Measurements from ENCODE around the gene CBX5.

The CBX5 gene

DNA sequence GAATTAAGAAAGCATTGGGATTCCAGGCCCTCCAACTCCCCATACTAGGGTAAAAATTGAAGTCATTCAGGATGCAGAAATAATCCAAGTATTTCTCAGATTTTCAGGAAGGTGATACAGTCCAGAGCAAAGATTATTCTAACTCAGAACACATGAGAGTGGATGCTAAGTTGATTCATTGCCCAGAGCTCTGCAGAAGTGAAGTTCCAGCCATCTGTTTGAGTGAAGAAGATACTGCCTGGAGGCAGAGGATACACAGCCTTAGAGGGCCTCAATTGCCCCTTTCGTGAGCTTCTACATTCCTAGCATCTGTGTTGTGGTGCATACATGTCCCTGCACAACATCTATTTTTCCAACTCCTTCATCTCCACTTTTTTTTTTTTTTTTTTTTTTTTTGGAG, 54.3 kb downstream of the CBX5 start:
- DNase-seq (ENCODE audit: low spot score): no peak

DNA sequence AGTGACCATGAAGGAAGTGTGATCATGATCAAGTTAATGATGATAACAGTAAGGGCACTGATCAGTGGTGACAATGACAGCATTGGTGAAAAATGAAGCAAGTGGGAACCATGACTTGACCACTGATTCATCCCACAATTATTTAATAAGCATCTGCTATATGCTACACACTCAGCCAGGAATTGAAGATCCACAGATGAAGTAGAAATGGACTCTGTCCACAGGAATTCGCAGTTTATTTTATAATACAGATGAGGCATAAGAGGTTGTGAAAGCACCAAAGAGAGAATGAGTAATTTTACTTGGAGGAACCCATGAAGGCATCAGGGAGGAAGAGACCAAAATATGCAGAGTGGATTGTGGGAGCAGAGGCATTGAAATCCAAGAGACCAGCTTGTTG, 57.3 kb downstream of the CBX5 start:
- DNase-seq (ENCODE audit: low spot score): peak; percentile 97

DNA sequence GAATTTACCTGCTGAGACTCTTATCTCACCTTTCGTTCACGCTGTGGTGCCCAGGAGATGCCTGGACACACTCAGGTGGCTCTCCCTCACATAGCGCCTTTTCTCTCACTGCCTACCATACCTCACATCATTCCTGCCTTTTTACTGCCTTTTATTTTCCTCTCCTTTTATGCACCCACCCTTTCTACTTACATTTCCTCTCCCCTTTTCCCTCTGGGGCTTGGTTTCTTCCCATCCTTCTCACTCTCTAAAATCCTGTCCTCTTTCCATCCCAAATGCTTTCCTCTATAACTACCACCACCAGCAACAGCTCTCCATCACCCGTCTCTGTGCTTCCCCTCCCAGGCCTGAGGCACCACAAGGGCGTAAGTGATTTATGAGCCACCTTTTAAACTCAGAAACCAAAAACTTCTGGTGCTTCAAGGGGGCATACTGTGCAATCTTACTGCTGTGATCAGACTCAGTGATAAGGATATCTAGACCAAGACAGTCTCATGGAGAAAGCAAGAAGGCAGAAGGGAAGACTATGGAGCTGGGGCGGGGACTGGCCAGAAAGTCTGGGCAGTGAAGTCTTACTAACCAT, 58.4 kb downstream of the CBX5 start:
- DNase-seq (ENCODE audit: low spot score): no peak

DNA sequence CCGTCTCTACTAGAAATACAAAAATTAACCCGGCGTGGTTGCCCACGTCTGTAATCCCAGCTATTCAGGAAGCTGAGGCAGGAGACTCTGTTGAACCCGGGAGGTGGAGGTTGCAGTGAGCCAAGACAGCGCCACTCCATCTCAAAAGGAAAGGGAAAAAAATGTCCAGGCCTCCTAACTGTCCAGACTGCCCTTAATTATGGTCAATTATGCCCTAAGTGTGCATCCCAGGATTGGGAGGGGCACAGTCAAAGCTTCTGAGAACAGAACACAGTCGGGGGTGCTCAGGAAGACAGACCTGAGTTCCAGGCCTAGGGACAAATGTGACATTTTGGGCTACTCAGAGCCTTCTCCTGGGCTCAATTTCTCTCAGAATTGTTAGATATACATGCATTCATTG, 59.4 kb downstream of the CBX5 start:
- no peak for DNase-seq (ENCODE audit: low spot score)

DNA sequence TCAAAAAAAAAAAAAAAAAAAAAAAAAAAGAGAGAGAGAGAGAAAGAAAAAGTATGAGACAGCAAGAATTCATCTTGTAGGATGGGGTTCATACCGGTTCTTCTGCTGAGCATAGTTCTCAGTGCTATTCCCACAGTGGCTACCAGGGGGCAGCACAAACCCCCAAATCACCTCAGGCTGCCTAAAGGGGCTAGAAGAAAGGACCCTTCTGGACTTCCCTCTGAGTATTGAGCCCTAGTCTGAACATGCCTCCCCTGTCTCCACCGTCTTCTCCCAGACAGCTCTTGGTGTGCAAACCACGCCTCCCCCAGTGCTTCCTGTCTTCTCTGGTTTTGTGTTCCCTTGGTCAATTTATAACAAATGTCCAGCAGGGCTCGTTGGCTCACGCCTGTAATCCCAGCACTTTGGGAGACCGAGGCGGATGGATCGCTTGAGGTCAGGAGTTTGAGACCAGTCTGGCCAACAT, 59.8 kb downstream of the CBX5 start:
- DNase-seq (ENCODE audit: low spot score): peak; percentile 88

DNA sequence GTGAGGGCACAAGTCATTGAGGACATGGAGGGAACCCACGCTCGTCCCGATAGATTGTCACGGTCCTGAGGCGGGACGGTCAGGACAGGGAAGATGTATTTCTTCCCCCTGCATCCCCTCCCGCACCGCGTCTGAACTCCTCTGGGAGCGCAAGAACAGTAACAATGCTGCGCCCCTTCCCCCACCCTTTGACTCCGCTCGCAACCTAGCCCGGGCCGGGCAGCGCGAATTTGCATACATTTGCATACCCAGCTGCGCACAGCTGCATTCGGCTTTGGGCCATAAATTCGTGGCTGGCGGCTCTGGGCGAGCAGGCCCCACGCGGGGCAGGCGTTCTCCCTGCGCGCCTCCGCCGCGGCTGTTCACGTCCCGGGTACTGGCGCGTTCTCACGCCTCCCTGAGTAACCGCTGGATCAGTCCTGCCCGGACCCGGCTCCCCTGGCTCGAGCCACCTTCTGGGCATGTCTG, 62.1 kb downstream of the CBX5 start:
- no peak for DNase-seq (ENCODE audit: low spot score)

DNA sequence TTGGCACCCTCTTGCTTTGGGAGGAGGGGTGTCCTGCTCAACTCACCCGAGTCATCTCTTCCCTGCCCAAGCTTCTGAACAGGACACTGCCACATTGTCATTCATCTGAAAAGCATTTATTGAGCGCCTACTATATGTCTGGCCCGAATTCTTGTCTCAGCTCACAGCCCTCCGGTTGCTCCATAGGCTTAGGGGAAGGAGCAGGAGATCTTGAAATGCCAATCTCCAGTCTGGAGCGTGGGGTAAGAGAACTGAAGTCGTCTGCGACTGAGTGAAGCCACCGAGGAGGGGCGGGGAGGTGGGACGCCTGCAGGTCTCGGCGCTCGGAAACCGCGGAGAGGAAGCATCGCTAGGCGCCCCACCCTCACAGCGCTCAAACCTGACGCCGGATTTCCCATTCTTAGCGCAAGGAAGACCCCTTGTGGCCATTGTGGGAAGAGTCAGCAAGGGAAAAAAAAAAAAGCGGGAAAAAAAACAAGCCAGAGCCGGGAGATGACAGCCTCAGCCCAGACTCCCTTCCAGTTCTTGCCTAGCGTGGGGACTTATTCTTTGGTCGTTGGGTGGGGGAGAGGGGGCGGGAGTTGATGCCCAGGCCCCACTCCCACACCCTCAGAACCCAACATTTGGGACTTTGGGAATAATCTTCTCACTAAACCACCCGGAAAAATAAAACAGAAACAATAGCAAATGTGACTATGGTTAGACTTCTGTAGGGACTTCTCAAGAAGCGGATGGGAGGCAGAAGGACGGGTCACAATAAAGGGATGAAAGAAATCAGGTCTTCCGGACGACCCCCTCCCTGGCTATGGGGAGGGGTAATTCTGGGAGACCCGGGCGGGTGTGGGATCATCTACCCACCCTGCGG, 62.9 kb downstream of the CBX5 start:
- DNase-seq (ENCODE audit: low spot score): peak; percentile 85

DNA sequence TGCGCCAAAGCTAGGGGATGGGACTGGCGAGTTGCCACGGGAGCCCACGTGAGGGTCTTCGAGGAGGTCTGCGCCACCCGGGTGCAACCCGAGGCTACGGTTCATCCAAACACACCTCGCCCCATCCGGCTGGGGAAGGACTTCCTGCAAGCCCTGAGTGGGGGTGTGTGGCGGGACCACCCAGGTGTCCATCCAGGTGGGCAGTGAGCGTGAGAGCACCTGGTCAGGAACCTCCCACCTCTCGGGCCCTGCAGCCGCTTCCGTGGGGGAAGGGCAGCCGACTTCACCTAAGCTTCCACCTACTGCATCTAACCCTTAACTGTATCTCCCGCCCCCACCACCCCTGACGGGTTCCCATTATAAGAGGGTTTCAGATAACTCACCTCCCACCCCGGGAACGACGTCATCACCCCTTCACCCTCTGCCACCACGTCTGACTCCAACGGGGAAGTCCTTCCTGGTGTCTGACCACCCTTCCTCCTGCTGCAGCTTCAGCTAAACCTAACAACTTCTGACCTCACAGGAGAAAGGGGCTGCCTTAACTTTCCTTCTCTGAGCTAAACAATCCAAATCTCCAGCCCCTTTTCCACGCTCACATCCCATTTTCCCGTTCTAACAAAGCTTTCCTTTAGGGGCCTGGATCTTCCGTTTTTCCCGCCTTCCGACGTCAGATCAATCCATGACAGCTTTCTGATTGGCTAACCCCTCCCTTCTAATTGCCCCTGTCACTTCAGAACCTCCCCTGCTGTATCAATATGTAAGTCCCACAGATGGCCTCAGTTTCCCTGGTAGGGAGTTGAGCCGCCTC, 63.7 kb downstream of the CBX5 start:
- DNase-seq (ENCODE audit: low spot score): peak; percentile 34

DNA sequence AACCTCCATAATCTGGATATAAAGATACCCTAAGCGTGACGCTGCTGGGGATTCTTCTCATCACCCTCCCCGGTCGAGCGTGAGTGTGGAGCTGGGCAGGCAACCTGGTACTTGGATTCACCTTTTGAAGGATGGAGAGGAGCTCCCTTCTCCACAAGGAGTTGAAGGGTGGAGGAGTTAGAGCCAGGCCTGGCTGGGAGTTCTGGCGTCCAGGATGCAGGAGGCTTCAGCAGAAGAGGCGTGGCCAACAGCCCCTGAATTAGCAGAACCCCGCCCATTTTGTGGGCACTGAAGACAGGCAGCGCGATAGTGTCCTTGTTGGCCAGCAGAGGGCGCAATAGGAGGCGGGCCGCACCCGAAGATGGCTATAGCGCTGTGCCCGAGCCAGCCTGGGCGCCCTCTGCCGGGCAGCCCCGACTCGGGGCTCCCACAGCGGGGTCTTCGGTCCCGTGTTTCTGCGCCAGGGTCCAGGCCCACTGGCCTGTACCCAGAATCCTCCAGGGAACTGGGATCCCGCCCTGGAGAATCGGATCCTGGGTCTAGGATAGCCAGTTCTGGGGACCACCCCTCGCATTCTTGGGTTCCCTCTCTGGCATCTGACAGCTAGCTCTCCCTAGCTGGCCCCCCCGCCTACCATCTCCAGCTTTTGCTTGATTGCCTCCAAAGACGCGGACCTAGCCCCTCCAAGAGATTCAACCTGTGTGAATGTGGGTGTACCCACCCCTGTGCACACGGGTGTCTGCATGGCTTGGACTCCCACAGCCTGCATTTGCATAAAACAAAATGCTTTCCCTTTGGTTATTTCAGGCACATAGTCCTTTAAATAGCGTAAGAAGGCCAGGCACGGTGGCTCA, 65.1 kb downstream of the CBX5 start:
- DNase-seq (ENCODE audit: low spot score): peak; percentile 92

DNA sequence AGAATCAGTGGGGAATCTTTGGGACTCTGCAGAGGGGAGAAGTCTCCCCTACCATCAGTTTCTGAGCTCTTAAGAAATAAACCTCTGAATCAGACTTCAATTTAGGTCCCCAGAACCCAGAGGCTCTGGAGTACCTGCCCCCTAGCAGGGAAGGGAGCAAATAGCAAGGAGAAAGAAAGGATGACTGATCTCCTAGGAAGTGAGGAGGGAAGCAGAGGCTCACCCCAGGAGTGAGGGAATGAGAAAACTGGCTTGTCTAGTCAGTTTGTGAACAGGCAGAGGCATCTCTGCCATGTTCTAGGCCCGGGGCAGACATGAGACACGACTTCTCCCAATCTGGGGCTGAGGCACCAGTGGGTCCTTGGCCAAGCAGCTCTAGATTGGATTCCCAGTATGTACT, 66.8 kb downstream of the CBX5 start:
- DNase-seq (ENCODE audit: low spot score): peak; percentile 20

DNA sequence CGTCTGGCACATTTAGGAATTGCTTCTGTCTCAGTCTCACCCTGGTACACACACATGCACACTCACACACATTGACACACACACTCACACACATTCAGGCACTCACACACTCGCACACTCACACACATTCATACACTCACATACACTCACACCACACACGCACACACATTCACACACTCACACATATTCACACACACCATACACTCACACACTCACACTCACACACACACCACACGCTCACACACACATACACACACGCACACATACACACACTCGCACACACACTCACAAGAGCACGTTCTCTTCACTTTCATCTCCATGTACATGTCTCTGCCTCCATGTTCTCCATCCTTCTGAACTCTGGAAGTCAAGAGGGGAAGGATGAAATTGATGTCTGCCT, 68.0 kb downstream of the CBX5 start:
- DNase-seq (ENCODE audit: low spot score): no peak

DNA sequence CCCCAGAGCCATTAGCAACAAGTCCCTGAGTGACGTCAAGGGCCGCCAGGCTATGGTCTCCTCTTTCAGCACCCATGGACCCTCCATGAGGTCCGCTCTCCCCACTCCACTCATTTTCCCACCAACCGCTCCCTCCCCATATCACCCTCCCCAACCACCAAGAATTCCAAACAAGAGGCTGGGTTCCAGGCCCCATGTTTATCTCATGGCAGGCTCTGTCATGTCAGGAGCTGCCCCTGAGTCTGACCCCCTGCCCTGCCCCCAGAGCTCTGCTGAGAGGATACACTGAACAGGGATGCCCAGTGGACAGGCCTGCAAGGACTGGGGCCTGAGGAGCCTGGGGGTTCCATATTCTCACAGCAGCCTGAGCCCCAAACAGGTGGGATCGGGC, 69.5 kb downstream of the CBX5 start:
- no peak for DNase-seq (ENCODE audit: low spot score)

DNA sequence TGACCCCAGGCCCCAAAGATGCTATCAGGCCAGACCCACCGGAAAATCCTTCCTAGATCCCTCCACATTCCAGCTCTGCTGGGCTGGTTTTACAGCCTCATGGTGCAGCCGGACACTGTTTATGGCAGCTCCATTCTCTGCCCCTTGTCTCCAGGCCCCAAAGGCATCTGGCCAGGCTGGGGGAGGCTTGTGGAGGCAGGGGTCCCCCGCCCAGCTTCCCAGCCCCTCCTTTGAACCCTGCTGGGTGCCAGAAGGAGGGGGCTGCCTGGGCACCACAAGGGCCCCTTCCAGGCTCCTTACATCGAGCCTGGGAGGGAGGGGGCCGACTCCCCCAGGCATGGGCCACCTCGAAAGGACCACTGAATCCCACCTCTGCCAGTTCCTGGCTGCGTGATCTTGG, 71.3 kb downstream of the CBX5 start:
- DNase-seq (ENCODE audit: low spot score): no peak

DNA sequence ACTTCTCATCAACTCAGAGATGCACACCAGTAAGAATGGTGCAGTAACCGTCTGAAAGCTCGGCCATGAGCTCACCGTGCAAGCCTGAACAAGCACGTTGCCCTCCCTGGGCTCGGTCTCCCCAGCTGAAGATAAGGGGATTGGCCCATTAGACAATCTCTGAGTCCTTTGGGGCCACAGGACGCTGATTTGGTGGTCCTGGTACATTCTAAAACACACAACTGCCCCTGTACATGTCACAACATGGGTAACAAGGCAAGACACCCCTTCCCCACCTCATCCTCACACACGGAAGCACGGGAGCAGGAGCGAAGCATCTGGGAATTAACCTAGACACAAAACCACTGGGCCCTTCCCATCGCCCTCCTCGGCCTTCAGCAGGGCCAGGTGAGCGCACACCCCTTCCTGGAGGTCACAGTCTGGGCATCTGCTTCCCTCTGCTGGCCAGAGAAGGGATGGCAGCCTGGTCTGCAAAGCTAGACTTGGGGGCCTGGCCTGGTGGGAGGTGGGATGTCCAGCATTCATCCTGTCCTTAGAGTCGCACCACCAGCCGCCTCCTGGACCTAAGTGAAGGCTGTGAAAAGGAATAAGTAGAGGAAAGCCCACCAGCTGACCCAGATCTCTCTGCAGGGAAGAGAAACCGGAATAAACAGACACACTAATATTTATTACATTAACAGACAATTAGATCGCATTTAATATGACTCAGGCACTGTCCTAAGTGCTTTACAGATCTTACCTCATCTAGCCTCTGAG, 72.2 kb downstream of the CBX5 start:
- DNase-seq (ENCODE audit: low spot score): peak; percentile 82

DNA sequence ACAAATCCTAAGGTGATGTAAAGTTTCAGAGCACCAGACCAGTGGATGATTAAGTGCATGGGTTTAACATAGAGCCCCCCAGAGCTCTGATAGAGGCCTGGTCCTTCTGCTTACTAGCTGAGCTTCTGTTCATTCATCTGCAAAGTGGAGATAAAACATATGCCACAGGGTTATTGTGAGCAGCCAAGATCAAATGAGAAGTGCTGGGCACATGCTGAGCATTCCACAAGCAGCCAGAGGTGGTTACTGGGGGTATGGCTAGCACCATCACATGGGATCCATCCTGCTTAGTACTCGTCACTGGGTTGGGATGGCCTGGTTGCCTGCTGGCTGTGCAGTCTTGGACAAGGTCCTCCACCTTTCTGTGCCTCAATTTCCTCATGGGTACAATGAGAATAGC, 73.1 kb downstream of the CBX5 start:
- no peak for DNase-seq (ENCODE audit: low spot score)

DNA sequence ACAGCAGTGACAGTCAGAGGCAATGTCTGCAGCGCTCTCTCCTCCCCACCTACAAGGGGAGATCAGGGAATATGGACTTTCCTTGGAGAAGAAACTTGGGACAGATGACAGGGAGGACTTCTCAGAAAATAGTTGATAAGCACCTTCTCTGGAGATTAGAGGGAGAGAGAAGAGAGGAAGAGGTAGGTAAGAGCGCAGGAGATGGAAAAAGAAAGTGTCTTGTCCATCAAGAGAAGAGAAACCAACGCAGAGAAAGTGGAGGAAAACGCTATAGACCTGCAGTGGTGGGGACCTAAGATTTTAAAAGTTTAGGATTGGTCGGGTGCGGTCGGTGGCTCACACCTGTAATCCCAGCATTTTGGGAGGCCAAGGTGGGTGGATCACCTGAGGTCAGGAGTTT, 75.6 kb downstream of the CBX5 start:
- DNase-seq (ENCODE audit: low spot score): no peak

DNA sequence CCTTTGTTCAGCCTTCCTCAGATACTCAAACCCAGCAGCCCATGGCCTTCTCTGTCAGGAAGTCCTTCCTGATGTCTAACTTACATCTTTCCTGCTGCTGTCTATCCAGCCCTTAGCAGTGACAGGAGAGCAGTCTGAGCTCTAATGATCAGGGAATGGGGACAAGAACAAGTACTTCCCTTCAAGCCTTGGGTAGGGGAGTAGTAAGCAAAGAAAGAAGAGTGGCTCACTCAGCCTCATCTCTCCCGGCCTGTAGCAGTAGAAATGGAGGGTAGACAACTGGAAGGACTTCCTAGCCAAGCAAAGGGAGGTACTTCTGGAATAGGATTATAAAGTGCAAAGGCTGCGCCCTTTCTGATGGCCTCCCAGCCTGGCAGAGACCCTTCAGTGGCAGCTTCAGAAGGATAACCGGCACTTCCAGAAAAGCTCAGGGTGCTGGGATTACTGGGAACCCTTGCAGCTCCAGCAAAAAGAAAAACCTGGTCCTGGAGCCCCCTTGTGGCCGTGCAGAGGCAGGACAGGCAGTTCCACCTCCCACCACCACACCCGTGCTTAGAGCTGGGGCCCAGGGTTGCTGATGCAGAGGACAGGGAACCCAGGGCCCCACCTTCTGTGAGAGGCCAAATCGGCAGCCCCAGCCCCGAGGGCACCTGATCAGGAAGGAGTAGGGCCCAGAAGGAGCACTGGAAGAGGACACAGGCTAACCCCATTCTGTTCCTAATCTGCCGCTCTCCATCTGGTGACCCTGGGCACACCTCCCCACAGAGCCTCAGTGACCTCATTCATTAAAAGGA, 78.7 kb downstream of the CBX5 start:
- DNase-seq (ENCODE audit: low spot score): peak; percentile 79

DNA sequence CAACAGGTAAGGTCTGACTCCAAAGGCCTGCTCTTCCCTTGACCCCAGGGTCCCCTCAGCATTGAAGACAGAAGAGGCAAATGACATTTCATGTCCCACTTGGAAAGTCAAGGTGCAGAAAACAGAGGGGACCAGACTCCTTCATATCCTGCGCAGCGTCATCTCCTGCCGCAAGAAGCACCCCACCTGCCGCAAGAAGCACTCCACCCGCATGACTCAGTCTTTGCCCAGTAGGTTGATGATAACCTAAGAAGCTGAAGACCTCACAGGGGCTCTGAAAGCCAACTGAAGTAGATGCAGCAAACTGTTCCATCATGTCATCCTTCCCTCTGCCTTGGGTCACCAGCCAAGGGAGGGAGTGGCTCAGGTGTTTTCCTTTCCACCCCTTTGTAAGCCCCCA, 79.5 kb downstream of the CBX5 start:
- no peak for DNase-seq (ENCODE audit: low spot score)

DNA sequence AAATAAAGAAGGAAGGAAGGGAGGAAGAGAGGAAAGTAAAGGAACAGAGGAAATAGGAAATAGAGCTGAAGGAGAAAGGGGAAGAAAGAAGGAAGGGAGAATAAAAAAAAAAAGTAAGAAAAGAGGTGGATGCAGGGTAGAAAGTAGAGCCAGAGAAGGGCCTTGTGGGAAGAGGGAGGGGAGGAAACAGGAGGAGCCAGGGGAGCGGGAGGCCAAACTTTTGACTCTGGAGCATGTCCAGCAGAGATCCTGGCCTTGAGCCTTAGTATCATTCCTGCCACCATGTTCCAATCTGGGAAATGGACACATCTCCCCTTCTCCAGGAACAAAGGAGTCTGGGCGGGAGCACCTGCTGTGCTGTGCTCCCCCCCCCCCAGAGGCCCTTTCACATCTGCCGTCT, 80.0 kb downstream of the CBX5 start:
- DNase-seq (ENCODE audit: low spot score): no peak

DNA sequence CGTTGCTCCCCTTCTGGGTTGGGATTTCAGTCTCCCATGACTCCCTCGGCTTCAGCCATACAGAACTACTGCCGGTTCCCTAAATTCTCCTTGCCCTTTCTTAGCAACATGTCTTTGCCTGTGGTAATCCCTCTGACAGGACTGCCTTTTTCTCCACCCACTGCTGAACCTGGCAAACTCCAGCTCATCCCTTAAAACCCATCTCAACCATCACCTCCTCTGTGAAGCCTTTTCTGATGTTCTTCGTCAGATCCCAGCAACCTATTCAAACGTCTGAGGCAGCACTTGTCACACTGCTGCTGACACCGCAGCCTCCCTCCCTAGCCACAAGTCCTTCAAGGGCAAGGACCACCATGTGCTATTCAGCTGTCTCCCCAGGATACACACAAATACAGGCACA, 80.9 kb downstream of the CBX5 start:
- DNase-seq (ENCODE audit: low spot score): no peak

Measured in kidney tubule cell (primary cell).